ENCODE measurements around the gene EEF1AKMT1. TPM values are rescaled to one million over a fixed set of nuclear protein-coding genes. Genes with fewer than 3 reads are reported as not detected.

EEF1AKMT1 gene
- total RNA-seq, 1 experiment from 2014 or later: 6.1 TPM

DNA sequence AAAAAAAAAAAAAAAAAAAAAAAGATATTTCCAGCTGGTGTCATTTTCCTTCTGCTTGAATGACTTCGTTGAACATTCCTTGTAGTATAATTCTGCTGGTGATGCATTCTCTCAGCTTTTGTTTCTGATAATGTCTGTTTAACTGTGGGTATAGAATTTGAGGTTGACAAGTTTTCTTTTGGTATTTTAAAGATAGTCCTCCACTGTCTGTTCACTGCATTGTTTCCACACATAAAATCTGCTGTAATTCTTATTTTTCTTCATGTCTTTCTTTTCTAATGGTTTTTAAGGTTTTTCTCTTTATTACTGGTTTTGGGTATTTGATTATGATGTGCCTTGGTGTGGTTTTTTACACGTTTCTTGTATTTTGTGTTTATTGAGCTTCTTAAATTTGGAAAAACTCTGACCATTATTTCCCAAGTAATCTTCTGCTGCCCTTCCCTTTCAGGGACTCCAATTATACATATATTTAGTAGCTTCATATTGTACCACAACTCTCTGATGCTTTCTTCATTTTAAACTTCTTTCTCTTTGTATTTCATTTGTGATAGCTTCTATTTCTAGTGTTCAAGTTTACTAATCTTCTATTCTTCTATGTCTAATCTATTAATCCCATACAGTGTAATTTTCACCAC lies 6.3 kb downstream of the EEF1AKMT1 start:
- Histone ChIP-seq H2BK20ac (ENCODE audit: low read depth, low read length, poor library complexity, severe bottlenecking) (no peak overlapping the region), H3K56ac (ENCODE audit: insufficient read length, low read depth, low read length) (no peak overlapping the region), H2AFZ (ENCODE audit: low read length) (no peak overlapping the region), H3K23ac (ENCODE audit: insufficient read length, low read depth, low read length) (no peak overlapping the region), H3K79me1 (ENCODE audit: insufficient read depth, low read depth, low read length, poor library complexity, severe bottlenecking) (no peaks in the 10 kb centered on the region), H3K27me3 (ENCODE audit: insufficient read depth, low read length) (no peaks in the 10 kb centered on the region), H3K4me2 (ENCODE audit: insufficient read depth, insufficient read length, low read length) (no peak overlapping the region), H2BK120ac (ENCODE audit: low read depth, low read length, poor library complexity, severe bottlenecking) (no peak overlapping the region), H3K79me2 (ENCODE audit: insufficient read depth, low read length) (no peaks in the 10 kb centered on the region), H3K23me2 (ENCODE audit: insufficient read length, low read depth, low read length, poor library complexity, severe bottlenecking) (no peaks in the 10 kb centered on the region), H4K91ac (ENCODE audit: insufficient read length, low read depth, low read length) (no peak overlapping the region), H2BK12ac (ENCODE audit: insufficient read length, low read depth, low read length) (no peak overlapping the region), H3K18ac (ENCODE audit: insufficient read length, low read depth, low read length) (no peak overlapping the region), H2BK5ac (ENCODE audit: insufficient read length, low read length) (no peak overlapping the region), H3K9ac (ENCODE audit: extremely low read depth, insufficient read length, low read length) (no peak overlapping the region), H3T11ph (ENCODE audit: low read length) (no peak overlapping the region), H3K9me3 (ENCODE audit: control insufficient read depth, low read depth, low read length) (no peaks in the 10 kb centered on the region), H4K8ac (replicated peaks; ENCODE audit: insufficient read length, low read depth, low read length) (no peak overlapping the region), H2BK15ac (ENCODE audit: low read depth, low read length) (no peak overlapping the region), H3K27ac (ENCODE audit: insufficient read length, low read depth, low read length) (no peak overlapping the region), H3K4ac (ENCODE audit: low read depth, low read length) (no peak overlapping the region), H4K5ac (ENCODE audit: insufficient read length, low read depth, low read length) (no peak overlapping the region), H3K4me1 (ENCODE audit: insufficient read depth, low read length) (no peaks in the 10 kb centered on the region), H4K20me1 (ENCODE audit: control insufficient read depth, insufficient read depth, insufficient read length) (no peaks in the 10 kb centered on the region), H2AK5ac (ENCODE audit: insufficient read length, low read length) (no peak overlapping the region), H3K14ac (ENCODE audit: insufficient read depth, low read length) (no peak overlapping the region)
- peaks cover 19 to 28% of the 10 kb centered on the region in 2 experiments for H3K9me3 Mint-ChIP-seq
- no peak overlapping the region for H3K4me3 Mint-ChIP-seq
- peaks cover 23 to 40% (median 24%) of the 10 kb centered on the region in 3 experiments for H3K36me3 Mint-ChIP-seq (ENCODE audit: insufficient read depth in 1 of 3, low read depth in 3 of 3)
- peaks cover 2% of the 10 kb centered on the region; the same call in 1 of the 2 replicates for H3K27me3 Mint-ChIP-seq (ENCODE audit: low read depth)
- WGBS (ENCODE audit: extremely low coverage, insufficient read length, low lambda C conversion rate): no CpG with 5 or more reads among the region's 2 CpGs
- peaks cover 10 to 13% of the 10 kb centered on the region in 2 experiments for H3K4me1 Mint-ChIP-seq
- no peak for DNase-seq
- TF ChIP-seq, protein P1, sequence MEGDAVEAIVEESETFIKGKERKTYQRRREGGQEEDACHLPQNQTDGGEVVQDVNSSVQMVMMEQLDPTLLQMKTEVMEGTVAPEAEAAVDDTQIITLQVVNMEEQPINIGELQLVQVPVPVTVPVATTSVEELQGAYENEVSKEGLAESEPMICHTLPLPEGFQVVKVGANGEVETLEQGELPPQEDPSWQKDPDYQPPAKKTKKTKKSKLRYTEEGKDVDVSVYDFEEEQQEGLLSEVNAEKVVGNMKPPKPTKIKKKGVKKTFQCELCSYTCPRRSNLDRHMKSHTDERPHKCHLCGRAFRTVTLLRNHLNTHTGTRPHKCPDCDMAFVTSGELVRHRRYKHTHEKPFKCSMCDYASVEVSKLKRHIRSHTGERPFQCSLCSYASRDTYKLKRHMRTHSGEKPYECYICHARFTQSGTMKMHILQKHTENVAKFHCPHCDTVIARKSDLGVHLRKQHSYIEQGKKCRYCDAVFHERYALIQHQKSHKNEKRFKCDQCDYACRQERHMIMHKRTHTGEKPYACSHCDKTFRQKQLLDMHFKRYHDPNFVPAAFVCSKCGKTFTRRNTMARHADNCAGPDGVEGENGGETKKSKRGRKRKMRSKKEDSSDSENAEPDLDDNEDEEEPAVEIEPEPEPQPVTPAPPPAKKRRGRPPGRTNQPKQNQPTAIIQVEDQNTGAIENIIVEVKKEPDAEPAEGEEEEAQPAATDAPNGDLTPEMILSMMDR (conservative IDR thresholded peaks at IDR 0.05): no peak
- no peak overlapping the region for H3K27ac Mint-ChIP-seq

Data from H9 (cell line).